HCEC 1CT (cell line): Measurements from ENCODE around the gene C8G.
A peak's percentile ranks its signal among the peaks of the same experiment; 100 is the strongest.

Experiments used
- DNase-seq: peaks from one replicate; pipeline ENCODE4 v3.0.0-alpha.2; 2017

The C8G gene

DNA sequence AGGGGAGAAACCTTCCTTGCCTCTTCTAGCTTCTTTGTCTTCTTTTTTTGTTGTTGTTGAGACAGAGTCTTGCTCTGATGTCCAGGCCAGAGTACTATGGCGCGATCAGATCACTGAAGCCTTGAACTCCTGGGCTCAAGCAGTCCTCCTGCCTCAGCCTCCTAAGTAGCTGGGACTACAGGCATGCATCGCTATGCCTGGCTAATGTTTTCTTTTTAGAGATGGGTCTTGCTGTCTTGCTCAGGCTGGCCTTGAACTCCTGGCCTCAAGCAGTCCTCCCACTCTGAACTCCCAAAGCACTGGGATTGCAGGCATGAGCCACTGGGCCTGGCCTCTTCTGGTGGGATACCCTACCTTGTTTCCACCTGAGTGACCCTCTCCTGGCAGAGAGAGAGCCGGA is 43.8 kb downstream of the C8G start:
- DNase-seq: no peak

DNA sequence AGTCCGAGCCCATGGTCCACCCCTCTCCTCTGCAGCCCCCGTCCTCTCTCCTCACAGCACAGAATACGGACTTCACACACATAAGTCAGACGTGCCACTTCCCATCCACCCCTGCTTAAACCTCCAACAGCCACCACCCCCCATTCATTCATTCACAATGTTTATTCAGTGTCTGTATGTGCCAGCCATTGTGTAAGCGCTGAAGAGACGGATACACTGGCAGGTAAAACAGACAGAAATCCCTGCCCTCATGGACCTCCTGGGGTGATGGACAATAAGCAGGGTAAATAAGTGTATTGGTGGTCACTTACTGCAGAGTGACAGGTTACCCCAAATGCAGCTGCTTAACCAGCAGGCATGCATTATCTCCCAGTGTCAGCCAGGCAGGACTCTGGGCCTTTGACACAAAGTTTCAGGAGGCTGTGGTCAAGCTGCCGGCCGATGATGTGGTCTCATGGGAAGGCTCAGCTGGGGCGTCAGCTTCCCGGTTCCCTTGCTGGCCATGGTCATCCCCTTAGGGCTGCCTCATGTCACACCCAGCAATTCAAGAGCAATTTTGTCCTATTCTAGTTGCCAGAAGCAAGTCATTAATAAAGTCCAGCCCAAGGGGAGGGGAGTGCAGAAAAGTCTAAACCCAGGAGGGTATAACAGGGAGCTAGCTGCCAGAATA is 45.3 kb downstream of the C8G start:
- no peak for DNase-seq

DNA sequence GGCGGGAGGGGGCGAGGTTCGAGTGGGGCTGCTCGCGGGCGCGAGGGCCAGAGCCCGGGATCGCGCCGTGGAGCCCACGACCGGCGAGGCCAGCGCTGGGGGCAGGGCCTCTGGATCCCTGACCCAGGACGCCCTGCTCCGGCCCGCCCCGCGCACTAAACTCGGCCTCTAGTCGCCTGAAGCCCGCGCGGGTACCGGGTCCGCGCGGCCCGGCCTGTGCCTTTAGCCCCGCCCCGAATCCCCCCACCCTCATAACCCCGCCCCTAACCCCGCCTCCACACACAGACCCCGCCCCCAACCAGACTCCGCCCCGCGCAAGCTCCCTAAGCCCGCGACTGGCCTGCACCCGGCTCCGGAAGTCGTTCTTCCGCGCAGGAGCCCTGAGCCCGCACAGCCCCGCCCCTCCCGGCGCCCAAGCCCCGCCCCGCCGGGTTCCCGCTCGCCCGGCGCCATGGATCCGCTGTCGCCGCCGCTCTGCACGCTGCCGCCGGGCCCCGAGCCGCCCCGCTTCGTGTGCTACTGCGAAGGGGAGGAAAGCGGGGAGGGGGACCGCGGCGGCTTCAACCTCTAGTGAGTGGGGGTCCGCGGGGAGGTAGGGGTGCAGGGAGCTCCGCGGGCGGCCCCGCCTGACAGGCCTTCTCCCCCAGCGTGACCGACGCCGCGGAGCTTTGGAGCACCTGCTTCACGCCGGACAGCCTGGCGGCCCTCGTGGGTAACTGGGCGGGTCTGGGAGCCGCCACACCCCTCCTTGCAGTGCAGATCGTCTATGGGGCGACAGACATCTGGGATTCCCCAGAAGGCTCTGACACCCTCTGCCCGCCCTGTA is 47.2 kb downstream of the C8G start, which contains the start of gene PAXX:
Gene PAXX (plus strand): TSS at position 430 of the 826 bp plus-strand sequence. CDS start 22 bp downstream, at position 452.
- peak; percentile 92 for DNase-seq

DNA sequence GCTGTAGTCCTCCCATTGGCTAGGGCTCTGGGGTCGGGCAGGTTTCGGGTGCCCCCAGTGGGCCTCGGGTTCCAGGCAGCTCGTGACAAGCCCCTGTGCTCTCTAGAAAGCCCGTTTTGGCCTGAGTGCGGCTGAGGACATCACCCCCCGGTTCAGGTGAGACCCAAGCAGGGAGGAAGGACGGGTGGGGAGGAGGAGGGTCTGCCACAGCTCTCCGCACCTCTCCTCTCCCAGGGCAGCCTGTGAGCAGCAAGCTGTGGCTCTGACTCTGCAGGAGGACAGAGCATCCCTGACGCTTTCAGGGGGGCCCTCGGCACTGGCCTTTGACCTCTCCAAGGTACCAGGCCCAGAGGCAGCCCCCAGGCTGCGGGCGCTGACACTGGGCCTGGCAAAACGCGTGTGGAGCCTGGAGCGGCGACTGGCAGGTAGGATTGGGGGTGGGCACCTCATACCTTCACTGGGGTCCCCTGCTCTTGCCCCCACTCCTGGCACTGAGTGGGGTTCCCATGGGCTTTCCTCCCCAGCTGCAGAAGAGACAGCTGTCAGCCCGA is 47.9 kb downstream of the C8G start:
- DNase-seq: no peak

DNA sequence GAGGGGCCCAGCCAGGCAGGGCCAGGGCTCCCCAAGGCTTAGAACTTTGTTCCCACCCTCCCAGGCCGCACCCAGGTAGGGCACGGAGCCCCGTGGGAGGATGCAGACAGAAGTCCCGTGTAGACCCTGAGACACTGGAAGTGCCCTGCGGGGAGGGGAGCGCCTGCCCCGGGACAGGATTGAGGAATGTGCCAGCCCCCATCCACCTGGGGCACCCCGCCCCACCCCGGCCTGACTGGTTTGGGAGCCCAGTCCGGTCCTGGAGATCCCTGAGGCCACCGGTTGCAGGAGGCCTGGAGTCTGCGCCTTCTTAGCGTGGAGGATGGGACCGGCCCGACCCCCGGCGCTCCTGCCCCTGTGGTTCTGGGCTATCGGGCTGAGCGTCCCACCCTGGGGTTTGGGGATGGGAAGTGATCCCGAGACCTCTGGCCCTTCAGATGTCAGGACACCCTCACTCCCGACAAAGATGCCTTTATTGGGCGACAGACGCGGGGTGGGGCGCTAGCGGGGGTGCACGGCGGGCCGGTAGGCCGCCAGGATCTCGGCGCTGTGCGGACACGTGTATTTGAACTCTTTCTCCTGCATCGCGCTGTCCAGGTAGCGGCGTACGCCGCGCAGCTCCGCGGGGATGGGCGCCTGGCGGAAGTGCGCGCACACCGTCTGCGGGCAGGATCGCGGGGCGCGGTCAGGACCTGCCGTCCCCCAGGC is 49.3 kb downstream of the C8G start:
- no peak for DNase-seq

DNA sequence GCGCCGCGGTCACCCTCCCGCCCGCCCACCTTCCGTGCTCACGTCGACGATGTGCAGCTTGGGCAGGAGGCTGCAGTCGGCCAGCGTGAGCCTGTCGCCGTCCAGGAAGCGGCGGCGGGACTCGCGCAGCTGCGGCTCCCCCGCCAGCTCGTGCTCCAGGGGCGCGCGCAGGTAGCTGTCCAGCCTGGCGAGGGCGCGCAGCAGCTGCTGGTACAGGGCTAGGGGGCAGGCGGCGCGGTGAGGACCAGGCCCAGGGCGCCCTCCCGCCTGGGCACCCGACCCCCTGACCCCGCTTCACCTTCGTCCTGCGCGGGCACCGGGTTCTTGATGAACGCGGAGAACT is 49.8 kb downstream of the C8G start:
- DNase-seq: no peak

DNA sequence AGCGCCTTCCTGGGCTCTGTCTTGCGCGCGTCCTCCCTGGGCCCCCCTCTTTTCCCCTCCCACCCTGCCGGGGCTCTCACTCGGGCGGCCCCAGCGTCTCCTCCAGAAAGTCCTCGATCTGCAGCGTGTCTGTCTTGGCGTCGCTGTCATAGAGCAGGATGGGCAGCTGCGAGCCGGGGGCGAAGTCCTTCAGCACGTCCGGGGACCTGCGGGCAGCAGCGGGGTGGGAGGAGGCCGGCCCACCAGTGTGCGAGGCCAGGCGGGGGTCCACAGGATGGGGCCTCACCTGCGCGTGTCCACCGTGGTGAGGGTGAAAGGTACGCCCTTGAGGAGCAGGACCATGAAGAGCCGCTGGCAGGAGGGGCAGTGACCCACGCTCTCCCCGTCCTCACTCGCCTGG is 50.3 kb downstream of the C8G start:
- no peak for DNase-seq

DNA sequence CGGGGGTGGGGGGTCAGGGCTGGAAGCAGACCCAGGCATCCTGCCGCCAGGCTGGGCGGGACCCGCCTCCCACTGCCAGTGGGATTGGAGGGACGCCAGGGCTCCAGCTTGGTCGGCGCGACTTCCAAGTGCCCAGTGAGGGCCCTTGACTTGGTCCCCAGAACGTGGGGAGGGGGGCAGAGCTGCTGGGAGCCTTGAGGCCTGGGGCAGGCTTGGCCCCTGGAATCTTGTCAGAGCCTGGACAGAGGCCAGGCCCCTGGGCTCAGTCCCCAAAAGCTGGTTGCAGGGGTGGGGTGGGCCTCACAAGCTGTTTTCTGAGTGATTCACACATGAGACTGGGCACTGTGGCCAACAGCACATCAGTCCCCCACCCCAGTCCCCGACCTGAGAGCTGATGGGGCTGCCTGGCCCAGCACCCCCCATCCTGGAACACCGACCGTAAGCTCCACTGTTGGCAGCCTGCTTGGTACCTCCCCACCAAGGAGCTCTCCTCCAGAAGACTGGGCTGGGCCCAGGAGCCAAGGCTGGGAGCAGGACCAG is 50.8 kb downstream of the C8G start:
- DNase-seq: no peak
